Nephron progenitor cell (in vitro differentiated cells): Measurements from ENCODE around the gene FBXO21.

Experiments used
- DNase-seq: peaks from one replicate; pipeline ENCODE4 v3.0.0; 2021
- H3K27ac Mint-ChIP-seq: 2 replicates; pipeline ENCODE4 v1.8.0; 2021; ENCODE audit warnings: mild to moderate bottlenecking, moderate library complexity, mixed read lengths
- H3K27me3 Mint-ChIP-seq: 2 replicates; pipeline ENCODE4 v1.8.0; 2021; ENCODE audit warnings: mild to moderate bottlenecking, low read depth, mixed read lengths; ENCODE audit not compliant: poor library complexity
- H3K36me3 Mint-ChIP-seq: 2 replicates; pipeline ENCODE4 v1.8.0; 2021; ENCODE audit warnings: low read depth, mixed read lengths
- H3K4me1 Mint-ChIP-seq: 2 replicates; pipeline ENCODE4 v1.8.0; 2021; ENCODE audit warnings: mixed read lengths
- H3K4me3 Mint-ChIP-seq: 2 replicates; pipeline ENCODE4 v1.8.0; 2021; ENCODE audit warnings: mild to moderate bottlenecking, moderate library complexity, mixed read lengths
- H3K9me3 Mint-ChIP-seq: 2 replicates; pipeline ENCODE4 v1.8.0; 2021; ENCODE audit warnings: mild to moderate bottlenecking, moderate library complexity, mixed read lengths
- TF ChIP-seq, protein P1 (sequence below): fragments of 200-600 bp; sonication (generic); IDR thresholded peaks from 2 replicates; pipeline ENCODE4 v1.5.0; 2021; ENCODE audit warnings: antibody characterized with exemption

Gene FBXO21

GRCh38 chr12:117214797-117215196 lies 24.5 kb upstream of the FBXO21 start:
- no peak overlapping the region for H3K27ac Mint-ChIP-seq
- TF ChIP-seq, protein P1, sequence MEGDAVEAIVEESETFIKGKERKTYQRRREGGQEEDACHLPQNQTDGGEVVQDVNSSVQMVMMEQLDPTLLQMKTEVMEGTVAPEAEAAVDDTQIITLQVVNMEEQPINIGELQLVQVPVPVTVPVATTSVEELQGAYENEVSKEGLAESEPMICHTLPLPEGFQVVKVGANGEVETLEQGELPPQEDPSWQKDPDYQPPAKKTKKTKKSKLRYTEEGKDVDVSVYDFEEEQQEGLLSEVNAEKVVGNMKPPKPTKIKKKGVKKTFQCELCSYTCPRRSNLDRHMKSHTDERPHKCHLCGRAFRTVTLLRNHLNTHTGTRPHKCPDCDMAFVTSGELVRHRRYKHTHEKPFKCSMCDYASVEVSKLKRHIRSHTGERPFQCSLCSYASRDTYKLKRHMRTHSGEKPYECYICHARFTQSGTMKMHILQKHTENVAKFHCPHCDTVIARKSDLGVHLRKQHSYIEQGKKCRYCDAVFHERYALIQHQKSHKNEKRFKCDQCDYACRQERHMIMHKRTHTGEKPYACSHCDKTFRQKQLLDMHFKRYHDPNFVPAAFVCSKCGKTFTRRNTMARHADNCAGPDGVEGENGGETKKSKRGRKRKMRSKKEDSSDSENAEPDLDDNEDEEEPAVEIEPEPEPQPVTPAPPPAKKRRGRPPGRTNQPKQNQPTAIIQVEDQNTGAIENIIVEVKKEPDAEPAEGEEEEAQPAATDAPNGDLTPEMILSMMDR, result no peak
- no peaks in the 10 kb centered on the region for H3K36me3 Mint-ChIP-seq

DNA sequence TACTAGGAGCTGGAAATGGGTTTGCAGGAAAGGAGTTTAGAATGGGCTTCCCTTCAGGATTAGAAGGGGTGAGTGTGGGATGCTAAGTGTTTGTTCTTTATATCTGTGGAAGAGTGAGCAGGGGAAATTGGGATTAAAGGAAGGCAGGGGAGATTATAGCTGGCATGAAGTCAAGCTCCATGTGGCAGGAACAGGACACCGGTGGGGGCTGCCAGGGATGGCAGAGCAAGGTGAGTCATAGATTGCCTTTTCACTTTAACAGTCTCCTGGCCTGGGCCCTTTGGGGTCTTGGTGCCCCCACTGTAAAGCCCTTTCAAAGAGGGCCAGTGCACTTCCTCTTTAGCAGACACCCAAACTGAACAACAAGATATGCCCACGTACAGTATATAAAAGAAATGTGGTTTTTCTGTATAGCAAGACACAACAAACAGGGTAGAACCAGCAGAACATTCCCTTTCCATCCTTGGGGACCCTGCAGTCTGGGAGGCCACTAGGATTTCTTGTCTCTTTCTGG lies 23.1 kb upstream of the FBXO21 start:
- peaks cover 45% of the 10 kb centered on the region for H3K27me3 Mint-ChIP-seq
- no peaks in the 10 kb centered on the region for H3K9me3 Mint-ChIP-seq
- H3K4me1 Mint-ChIP-seq, result peaks cover 10% of the 10 kb centered on the region
- H3K4me3 Mint-ChIP-seq, result no peak overlapping the region
- TF ChIP-seq, protein P1, result no peak
- H3K27ac Mint-ChIP-seq, result no peak overlapping the region
- no peaks in the 10 kb centered on the region for H3K36me3 Mint-ChIP-seq
- no peak for DNase-seq

More at GRCh38 chr12:117214797-117215196, 24.5 kb upstream of the FBXO21 start:
- Mint-ChIP-seq H3K4me3 (no peak overlapping the region), H3K4me1 (peaks cover 10% of the 10 kb centered on the region), H3K27me3 (peaks cover 55% of the 10 kb centered on the region), H3K9me3 (no peaks in the 10 kb centered on the region)
- DNase-seq, result no peak

DNA sequence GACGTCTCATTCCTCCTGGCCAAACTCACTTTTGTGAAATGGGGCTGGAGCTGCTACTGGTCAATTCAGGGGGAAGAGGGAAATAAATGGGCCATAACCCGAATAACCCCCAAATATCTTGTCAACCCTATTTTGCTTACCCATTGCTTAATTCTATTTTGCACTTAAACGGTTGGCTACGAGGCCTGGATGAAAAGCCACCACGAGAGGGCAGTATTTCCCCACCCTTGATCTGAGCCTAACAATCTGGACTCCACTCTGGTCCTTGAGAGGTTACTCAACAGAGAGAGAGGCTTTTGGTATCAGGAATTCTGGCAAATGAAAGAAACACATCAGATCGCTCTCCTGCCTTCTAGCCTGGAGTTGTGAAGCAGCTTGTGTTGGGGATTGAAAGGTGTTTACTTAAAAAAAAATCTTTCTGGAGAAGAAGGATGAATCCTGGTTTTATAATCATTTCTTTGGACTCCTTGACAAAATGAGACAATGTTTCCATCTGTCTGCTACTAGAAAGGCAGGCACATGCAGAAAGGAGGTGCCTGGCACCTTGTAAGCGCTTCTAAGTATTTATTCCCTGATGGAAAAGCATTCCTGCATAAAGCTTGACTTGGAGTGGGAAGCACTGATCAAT lies 22.4 kb upstream of the FBXO21 start:
- Mint-ChIP-seq H3K4me1 (peaks cover 10% of the 10 kb centered on the region), H3K36me3 (no peaks in the 10 kb centered on the region), H3K9me3 (no peaks in the 10 kb centered on the region), H3K27ac (no peak overlapping the region), H3K4me3 (no peak overlapping the region), H3K27me3 (peaks cover 41% of the 10 kb centered on the region)
- TF ChIP-seq, protein P1, result peak; percentile 92
- DNase-seq, result peak; percentile 83

DNA sequence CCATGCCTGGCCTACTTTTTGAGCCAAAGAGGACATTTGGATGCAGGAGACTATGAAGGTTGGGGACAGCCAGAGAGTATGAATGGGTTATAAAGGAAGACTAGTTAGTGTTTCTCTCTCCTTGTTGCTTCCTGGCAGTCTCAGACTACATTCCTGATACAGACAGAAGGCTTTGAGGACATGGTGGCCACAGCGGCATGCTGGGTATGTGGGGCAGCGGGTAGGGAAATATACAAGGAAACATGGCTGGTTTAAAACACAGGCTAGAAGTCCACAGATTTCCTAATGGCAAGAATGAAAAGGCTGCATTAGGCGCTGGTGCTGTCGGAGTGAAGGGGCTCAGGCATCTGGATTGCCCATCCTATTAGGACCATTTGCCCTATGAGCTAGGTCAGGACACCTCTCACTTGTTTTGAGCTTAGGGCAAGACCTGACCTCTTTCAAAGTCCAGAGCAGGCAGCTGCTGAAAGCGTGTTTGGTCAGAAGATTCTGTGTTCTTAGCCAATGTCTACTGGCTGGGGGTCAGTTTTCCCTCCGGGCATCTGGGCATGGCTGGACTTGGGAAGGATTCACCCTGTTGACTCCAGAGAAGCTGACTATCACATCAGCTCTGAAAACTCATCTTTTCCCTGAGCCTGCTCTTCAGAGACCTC lies 20.1 kb upstream of the FBXO21 start:
- H3K9me3 Mint-ChIP-seq, result no peaks in the 10 kb centered on the region

DNA sequence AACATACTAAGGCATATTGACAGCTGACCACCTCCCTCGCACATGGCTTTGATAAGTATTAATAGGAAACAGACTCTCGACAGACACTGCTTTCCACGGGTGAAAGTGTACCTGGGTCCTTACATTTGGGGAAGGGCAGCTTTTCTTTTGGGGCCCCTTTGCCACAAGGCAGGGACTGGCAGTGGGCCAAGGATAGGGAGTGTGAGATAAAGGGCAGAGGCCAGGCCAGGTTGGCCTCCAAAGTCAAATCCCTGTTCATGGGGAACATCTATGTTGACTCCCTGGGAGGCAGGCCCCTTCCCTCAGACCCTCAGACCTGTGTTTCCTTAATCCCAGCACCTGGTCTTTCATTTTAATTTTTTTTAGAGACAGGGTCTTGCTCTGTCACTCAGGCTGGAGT lies 19.4 kb upstream of the FBXO21 start:
- TF ChIP-seq, protein P1, result no peak
- Mint-ChIP-seq H3K9me3 (no peaks in the 10 kb centered on the region), H3K4me1 (peaks cover 10% of the 10 kb centered on the region), H3K4me3 (no peak overlapping the region), H3K27me3 (peaks cover 41% of the 10 kb centered on the region), H3K36me3 (no peaks in the 10 kb centered on the region), H3K27ac (no peak overlapping the region)
- no peak for DNase-seq

More for the DNA sequence above, 20.1 kb upstream of the FBXO21 start:
- Mint-ChIP-seq H3K4me1 (peaks cover 10% of the 10 kb centered on the region), H3K27me3 (peaks cover 41% of the 10 kb centered on the region), H3K36me3 (no peaks in the 10 kb centered on the region), H3K27ac (peak overlapping the region; percentile 48), H3K4me3 (no peak overlapping the region)
- DNase-seq, result no peak
- TF ChIP-seq, protein P1, result no peak
